ENCODE results near the gene C1GALT1C1L.
A peak's percentile ranks its signal among the peaks of the same experiment; 100 is the strongest.
"Not testable (repeated sequence)": the region's sequence is repeated elsewhere in the genome, so short reads cannot be mapped to it uniquely, and the experiment has no call there.

C1GALT1C1L gene

DNA sequence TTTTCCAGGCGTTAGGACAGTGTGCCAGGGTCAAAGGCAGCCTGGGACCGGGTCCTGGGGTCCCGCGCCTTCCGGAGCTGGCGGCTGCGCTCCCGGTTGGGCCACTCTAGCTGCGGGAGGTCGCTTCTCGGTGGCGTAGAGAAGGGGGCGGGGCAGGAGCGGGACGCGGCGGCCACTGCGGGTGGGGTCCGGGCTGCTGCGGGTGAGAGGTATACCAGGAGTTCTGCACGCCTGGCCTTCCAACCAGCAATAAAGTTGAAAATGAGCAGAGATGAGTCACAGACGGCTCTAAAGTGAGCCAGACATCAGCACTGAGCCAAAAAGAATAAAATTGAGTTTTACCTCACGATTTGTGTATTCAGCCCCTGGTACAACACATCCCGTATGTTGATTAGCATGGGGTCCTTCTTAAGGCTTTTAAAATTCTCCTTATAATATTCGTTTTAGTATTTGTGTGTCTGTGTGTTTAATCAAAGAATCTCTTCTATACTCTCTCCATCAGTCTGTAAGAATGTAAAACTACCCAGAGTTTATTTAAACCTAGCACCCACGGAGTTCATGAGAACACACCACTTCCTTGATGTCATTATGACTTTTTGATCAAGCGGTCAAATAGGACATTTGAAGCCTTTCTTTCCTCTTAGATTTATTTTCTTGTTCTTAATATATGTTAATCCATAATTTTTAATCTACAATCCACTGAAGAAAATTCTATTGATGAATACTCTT, at the start of gene C1GALT1C1L:
C1GALT1C1L (minus strand) TSS at position 108 of the 729 bp plus-strand sequence; CDS start at position 1, 107 bp downstream.
- peak; percentile 72 for DNase-seq (ENCODE audit: low spot score)

DNA sequence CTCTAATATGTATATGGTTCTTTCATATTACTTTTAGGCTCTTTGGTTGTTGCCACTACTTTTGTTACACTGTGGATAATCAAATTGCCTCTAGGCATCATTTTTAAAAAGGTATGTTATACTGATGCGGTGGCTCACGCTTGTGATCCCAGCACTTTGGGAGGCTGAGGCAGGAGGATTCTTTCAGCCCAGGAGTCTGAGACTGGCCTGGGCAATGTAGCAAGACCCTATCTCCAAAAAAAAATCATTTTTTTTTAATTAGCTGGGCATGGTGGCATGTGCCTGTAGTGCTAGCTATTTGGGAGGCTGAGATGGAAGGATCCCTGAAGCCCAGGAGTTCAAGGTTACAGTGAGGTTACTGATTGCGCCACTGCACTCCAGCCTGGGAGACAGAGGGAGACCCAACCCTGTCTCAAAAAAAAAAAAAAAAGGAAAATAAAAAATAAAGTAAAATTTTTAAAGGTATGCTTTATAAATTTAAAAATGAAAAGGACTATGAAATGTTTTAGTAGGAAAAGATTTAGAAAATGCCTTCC, 49.5 kb upstream of the C1GALT1C1L start:
- no peak for DNase-seq (ENCODE audit: low spot score)

DNA sequence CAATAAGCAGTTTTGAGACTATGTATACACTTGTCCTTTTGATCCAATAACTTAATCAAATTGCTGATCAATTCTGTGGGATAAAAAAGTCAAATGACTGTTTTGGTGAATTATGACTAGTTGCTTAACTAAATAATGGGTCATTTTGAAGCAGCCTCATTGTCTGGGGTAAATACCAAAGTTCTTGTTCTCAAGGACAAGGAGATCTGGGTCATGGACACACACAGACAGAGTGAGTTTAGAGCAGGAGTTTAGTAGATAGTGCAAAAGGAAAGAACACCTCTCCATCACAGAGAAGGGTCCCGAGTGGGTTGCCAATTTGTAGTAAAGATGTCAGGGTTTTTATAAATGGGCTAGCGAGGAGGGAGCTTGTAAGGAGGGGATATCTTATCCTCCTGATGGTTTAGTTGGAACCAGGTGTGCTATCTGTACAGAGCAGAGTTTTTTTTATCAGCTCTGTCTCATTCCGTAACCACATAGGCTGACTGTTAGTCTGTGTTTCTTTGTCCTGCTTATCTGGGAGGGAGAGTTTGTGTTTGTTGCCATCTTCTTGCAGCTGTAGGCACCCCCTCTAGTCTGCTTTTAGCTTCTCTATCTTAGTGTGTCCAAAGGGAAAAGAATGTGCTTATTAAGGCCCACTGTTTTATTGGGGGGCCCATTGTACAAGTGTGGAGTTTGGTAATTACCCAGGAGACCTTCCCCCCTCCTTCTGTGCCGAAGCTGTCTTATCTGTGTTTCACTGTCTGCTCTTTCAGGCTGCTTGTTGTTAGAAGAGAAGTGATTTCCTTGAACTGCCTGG, 48.7 kb upstream of the C1GALT1C1L start:
- no peak for DNase-seq (ENCODE audit: low spot score)

DNA sequence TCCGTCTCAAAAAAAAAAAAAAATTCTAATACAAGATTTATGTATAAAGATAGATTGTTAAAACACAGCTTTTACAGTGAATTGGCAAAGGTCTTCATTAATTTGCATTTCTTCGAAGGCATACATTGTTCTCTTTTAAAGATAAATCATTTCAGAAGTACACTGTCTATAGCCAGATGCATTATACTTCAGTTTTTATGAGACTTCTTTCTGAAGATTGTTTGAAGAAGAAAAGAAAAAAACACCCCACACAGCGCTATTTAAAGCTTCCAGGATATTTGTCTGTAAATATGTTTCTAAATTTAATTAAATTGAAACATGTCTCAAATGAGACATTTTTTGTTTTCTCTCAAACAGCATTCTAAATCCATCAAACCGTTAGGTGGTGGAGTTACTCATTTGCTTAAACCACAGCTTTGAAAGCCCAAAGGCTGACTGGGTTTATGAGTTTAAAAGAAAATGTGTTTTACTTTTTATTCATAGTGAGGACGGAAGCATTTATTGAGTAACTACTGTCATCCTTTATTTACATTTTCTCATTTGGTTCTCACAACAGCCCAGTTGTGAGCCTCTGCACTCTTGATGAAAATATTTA, 42.4 kb upstream of the C1GALT1C1L start:
- DNase-seq (ENCODE audit: low spot score) = no peak

DNA sequence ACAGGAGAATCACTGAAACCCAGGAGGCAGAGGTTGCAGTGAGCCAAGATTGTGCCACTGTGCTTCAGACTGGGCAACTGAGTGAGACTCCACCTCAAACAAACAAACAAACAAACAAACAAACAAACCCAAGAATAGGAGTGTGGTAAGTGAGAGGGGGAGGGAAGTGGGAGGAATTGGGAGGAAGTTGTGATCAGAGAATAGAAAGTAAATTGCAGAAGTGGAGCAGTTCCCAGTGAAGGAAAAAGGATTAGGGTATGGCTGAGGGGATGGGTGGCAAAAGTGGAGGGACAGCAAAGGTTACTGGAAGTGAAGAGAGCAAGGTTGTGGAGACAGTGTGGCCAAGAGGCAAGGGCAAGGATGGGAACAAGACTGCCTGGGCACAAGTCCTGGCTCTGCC, 41.1 kb upstream of the C1GALT1C1L start:
- no peak for DNase-seq (ENCODE audit: low spot score)

DNA sequence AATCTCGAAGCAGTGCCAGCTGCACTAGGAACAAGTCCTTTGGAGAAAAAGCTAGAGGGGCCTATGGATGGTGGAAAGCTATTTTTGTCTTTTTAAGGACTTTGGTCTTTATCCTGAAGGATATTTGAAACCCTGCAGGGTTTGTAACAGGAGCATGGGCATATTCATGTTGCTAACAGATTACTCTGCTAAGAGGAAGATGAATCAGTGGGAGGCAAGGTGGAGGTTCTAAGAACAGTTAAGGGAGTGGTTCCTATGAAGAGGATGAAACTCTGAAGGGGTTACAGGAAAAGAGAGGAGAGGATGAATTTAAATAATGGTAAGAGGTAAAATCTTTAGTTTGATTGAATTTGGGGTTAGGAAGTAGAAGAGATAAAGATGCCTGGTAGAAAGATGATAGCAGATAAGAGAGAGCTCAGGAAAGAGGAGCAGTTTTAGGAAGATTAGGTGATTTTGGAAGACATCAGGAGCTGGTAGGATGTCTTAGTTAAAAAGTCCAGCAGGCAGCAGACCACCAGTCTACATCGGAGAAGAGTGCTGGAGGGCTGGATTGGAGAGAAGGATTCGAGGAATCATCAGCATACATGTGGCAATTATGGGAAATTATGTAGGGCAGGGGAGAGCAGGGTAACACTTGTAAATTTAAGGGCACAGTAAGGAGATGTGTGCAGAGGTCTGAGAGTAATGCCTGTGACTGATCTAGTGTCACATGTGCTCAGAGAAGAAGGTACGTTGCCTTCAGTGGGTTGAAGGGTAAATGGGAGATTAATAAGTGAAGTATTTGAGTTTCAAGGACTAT, 39.3 kb upstream of the C1GALT1C1L start:
- DNase-seq (ENCODE audit: low spot score) = no peak

DNA sequence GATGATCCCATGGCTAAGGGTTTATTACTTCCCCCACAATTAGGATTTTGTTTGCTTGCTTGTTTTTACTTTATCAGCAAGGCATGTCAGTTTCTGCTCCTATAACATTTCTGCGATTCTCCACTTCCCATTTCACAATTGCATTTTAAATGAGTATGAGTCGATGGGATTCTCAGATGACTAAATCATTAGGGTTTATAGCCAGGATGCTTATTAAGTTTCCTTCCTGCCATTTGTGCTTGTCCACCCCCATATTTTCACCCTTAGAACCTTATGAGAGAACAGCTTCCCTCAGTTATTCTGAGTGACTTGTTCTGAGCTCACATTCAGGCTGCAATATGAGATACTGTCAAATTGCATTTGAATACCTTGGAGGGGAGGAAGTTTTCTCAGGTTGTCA, 37.9 kb upstream of the C1GALT1C1L start:
- DNase-seq (ENCODE audit: low spot score) = peak; percentile 6

DNA sequence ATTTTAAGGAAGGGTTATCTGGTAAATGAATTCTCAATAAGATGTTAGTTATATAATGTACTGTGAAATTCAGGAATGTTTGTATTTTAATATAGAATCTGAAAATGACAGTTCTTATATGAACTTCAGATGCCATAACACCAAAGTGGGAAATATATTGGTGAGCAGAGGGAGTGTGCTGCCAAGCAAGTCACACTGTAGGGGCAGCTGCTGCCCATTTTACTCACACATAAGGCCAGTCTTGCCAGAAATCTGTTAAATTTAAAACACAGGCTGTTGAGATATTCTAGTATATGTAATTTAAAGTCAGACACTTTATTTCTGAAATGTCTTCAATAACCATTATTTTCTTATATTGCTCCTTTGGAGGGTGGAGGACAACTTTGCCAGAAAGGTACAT, 34.6 kb upstream of the C1GALT1C1L start:
- no peak for DNase-seq (ENCODE audit: low spot score)

DNA sequence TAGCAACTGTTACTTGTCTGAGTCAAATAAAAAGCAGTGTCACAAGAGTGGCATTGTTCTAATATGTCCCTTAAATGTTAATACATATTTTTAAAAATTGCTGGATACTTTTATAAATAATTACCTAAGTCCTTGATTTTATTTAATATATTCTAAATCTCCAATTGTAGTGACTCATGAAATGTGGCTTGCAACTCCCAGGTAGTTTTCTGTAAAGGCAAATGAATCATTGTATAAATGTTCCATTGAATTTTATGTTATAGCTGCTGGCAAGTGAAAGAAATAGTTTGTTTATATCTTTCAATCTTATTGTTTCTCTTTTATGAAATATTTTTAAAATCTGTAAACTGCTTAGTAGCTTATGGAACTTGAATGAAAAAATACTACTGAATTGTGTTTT, 32.7 kb upstream of the C1GALT1C1L start:
- no peak for DNase-seq (ENCODE audit: low spot score)

DNA sequence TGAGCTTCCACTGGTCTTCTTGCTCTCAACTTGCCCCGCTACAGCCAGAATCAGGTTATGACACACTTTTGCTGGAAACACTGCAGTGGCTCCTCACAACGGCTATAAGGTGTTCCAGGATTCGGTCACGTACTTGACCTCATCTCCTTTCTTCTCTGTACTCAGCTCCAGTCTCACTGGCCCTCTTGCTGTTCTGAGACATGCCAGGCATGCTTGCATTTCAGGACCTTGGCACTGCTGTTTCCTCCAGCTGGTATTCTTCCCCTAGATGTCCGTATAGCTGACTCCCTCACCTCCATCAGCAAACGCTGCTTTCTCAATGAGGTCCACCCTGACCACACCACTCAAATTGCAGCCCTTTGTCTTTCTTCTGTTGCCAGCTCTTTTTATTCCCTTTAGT, 31.9 kb upstream of the C1GALT1C1L start:
- no peak for DNase-seq (ENCODE audit: low spot score)

DNA sequence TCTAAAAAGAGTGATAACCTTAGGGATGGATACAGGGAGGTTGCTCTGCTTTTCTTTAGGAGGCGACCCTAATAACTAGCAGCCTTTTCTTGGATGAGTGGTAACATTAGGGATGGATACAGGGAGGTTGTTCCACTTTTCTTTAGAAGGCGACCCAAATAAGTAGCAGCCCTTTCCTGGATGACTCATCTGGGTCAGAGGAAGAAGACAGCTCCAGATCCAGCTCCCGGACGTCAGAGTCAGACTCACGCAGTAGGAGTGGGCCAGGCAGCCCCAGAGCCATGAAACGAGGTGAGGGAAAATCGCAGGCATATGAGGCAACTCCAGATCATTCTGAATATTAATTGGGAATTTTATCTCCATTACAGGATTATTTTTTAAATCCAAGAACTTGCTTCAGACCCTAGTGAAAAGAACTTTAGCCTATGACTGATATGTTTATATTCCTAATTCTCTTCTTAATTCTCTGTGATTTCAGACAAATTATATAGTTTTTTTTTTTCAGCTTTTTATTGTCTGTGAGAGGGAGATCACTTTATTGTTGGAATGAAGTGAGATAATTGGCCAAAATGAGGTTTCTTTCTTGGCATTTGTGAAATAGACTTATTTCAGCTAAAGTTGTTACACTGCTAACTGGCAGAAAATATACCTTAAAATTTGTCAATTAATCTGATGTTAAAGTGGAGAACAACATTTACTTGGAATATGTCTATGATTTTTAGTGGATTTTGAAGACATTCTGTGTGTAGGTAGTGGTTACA, 31.2 kb upstream of the C1GALT1C1L start:
- peak; percentile 66 for DNase-seq (ENCODE audit: low spot score)

DNA sequence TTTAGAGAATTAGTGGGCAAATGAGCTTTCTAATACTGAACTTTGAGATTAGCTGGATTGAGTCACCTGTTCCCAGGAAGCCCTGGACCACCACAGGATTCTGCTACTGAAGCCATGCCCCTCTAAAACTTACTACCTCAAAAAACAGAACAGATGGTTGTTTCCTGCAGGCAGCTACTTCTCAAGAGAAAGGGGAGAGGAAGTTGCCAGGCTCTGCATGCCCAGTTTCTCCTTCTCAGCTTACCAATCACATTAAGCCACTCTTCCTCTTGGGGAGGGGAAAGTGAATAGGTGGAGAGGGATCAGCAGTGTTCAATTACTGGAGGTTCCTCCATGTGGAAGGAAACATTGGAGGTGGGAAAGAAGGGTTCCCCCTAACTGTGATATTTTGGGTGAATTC, 24.9 kb upstream of the C1GALT1C1L start:
- DNase-seq (ENCODE audit: low spot score) = no peak

DNA sequence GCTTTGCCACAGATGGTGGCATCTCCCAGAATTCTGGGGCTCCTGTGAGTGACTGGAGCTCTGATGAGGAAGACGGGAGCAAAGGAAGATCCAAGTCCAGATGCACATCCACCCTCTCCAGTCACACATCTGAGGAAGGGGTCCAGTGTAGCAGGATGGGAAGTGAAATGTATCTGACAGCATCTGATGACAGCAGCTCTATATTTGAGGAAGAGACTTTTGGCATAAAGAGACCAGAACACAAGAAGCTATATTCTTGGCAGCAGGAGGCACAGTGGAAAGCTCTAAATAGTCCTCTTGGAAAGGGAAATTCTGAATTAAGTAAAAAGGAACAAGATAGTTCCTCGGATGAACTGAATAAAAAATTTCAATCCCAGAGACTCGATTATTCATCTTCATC, 23.5 kb upstream of the C1GALT1C1L start:
- no peak for DNase-seq (ENCODE audit: low spot score)

DNA sequence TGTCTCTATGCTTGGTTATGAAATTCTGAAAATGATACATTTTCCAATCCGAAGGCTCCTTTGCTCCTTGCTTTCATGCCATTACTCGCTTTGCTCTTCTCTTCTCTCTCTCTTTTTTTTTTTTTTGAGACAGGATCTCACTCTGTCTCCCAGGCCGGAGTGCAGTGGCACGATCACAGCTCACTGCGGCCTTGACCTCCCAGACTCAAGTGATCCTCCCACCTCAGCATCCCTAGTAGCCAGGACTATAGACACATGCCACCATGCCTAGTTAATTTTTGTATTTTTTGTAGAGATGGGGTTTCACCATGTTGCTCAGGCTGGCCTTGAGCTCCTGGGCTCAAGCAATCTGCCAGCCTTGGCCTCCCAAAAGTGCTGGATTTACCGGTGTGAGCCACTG, 21.9 kb upstream of the C1GALT1C1L start:
- not testable (repeated sequence) for DNase-seq (ENCODE audit: low spot score)

DNA sequence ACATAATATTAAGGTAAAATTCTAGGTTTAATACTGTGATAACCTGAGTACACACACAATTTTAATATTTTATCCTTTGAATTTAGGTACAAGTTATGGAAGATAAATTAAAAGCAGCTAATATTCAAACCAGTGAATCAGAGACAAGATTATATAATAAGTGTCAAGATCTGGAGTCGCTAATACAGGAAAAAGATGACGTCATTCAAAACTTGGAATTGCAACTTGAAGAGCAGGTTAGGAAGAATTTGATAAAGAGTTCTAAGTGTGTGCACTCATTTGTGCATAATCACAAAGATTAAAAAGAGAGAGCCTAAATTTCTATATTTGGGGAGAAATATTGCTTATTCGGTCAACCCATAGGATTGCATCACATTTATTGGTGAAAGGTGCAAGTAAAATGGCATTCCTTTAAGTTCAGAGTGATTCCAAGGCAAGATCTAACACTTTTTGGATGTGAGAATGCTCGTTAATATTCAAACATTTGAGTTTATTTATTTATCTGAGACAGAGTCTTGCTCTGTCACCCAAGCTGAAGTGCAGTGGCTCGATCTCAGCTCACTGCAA, 16.3 kb upstream of the C1GALT1C1L start:
- no peak for DNase-seq (ENCODE audit: low spot score)

DNA sequence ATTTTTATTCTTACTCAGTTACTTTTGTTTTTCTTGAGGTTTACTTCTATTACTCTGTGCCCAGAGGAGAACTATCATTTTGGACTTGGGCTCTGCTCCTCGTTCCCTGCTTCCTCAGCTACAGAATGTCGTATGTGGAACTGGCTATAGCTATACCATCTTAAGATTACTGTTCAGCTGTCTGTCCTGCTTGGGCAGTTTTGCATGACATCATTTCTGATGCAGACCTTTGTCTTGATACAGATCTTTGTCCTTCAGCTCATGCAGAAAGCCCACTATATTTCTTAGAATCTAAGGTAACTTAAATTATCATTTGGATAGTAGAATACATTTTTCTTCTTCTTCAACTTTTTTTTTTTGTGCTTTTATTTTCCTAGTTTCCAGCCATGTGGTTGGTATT, 13.8 kb upstream of the C1GALT1C1L start:
- DNase-seq (ENCODE audit: low spot score) = no peak

DNA sequence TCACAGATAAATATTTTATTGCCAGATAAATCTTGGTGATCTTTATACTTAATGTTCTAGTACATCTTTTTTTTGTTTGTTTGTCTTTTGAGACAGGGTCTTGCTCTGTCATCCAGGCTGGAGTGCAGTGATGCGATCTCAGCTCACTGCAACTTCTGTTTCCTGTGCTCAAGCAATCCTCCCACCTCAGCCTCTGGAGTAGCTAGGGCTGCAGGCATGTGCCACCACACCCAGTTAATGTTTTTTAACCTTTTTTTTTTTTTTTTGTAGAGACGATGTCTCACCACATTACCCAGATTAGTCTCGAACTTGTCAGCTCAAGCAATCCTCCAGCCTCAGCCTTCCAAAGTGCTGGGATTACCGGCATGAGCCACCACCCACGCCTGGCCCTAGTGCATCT, 9.1 kb upstream of the C1GALT1C1L start:
- no peak for DNase-seq (ENCODE audit: low spot score)

DNA sequence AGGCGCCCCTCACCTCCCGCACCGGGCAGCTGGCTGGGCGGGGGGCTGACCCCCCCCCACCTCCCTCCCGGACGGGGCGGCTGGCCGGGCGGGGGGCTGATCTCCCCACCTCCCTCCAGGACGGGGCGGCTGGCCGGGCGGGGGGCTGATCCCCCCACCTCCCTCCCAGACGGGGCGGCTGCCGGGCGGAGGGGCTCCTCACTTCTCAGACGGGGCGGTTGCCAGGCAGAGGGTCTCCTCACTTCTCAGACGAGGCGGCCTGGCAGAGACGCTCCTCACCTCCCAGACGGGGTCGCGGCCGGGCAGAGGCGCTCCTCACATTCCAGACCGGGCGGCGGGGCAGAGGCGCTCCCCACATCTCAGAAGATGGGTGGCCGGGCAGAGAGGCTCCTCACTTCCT, 1.6 kb upstream of the C1GALT1C1L start:
- not testable (repeated sequence) for DNase-seq (ENCODE audit: low spot score)

DNA sequence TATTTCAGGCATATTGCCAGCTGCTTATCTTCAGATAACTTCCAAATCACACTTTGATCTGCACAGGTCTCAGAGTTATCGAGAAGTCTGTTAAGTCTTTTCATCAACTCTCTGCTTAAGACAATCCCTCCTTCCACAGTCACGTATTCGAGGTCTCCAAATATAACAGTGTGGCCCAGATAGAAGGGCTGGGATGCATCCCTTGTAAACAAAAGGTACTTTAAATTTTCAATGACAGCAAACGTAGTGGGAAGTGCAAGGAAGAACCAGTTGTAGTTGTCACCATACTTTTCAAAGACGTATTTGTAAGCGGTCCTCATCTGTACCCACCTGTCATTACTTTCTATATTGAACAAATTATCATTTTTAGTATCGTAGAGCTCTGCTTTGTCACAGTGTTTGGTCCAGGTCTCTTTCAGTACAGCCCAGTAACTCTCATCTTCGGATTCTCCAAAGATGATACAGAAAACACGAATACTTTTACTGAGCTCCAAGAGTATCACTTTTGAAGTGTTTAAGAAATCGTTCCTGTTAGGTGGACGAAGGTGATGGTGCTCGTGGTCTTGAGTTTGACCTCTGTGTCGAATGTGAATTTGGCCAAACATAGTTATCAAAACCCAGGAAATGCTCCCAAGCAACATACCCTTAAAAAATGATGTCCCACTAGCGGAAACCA, 445 bp downstream of the C1GALT1C1L start:
- no peak for DNase-seq (ENCODE audit: low spot score)

DNA sequence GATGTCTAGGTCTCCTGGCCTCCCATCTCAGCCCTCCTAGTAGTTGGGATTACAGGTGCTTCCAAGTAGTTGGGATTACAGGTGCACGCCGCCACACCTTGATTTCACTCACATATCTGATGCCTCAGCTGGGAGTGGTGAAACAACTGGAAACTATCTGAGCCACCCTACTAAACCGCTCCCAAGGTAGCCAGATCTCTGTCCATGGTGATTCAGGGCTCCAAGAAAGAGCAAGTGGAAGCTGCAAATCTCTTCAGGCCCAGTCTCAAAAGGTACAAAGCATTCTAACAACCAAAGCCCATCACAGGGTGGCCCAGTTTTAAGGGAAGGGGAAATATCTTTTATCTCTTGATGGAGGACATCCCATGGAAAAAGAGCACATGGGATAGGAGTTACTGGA, 19.0 kb downstream of the C1GALT1C1L start:
- no peak for DNase-seq (ENCODE audit: low spot score)

All from AG08396 (cell line).